Gastrocnemius medialis (tissue), 4 donors: ENCODE data around the gene MGRN1. TPM values are rescaled to one million over a fixed set of nuclear protein-coding genes. Genes with fewer than 3 reads are reported as not detected.

Experiments used
- ATAC-seq, 2 donors: fragments of 150-250 bp; one replicate each; pipeline ENCODE4 v1.9.1; 2016
- DNase-seq, 2 donors: peaks; one replicate each; pipeline ENCODE4 v3.0.0-alpha.2; 2019
- H3K27ac ChIP-seq, 4 donors: fragments of 200-600 bp; sonication (generic); 1 replicate in 1 of 4; 2 replicates in 3 of 4; pipeline ENCODE4 v1.5.1; 2016 to 2018; ENCODE audit warnings: mild to moderate bottlenecking in 2 of 4, moderate library complexity in 1 of 4
- H3K27me3 ChIP-seq, 3 donors: fragments of 200-600 bp; sonication (generic) in 2 of 3; 1 replicate in 1 of 3; 2 replicates in 2 of 3; pipeline versions ENCODE4 v1.5.1 to v1.6.0; 2016 to 2019; ENCODE audit warnings: mild to moderate bottlenecking in 1 of 3, moderate library complexity in 1 of 3
- H3K36me3 ChIP-seq, 2 donors: fragments of 200-600 bp; sonication (generic) in 1 of 2; one replicate each; pipeline ENCODE4 v1.5.1; 2017 to 2018
- H3K4me1 ChIP-seq, 2 donors: fragments of 200-600 bp; sonication (generic) in 1 of 2; one replicate each; pipeline ENCODE4 v1.5.1; 2016 to 2017; ENCODE audit warnings: mild to moderate bottlenecking in 2 of 2
- H3K4me3 ChIP-seq, 4 donors: fragments of 200-600 bp; sonication (generic) in 3 of 4; 1 replicate in 1 of 4; 2 replicates in 3 of 4; pipeline ENCODE4 v1.5.1; 2016 to 2019; ENCODE audit warnings: mild to moderate bottlenecking in 2 of 4
- H3K9me3 ChIP-seq, 3 donors: fragments of 200-600 bp; sonication (generic) in 2 of 3; 1 replicate in 1 of 3; 2 replicates in 2 of 3; pipeline ENCODE4 v1.5.1; 2016 to 2019
- CTCF ChIP-seq, 5 experiments: fragments of 450-650 bp in 3 of 5; fragments of 200-600 bp in 2 of 5; sonication (generic) in 2 of 5; IDR thresholded peaks in 4 of 5; conservative IDR thresholded peaks in 1 of 5; 1 replicate in 4 of 5; 2 replicates in 1 of 5; pipeline ENCODE4 v1.5.1; 2016 to 2019; ENCODE audit warnings: antibody characterized with exemption in 5 of 5, mild to moderate bottlenecking in 3 of 5, moderate library complexity in 3 of 5
- POLR2A ChIP-seq, 2 donors: fragments of 450-650 bp; IDR thresholded peaks; one replicate each; pipeline ENCODE4 v1.6.1; 2017; ENCODE audit warnings: antibody characterized with exemption in 2 of 2, mild to moderate bottlenecking in 2 of 2, moderate library complexity in 2 of 2
- in situ Hi-C, 4 donors: fragments of 200-750 bp; cut with MboI; loops; one replicate each; pipeline versions ENCODE4 v1.15.0 to v1.8.0; 2017; ENCODE audit warnings: low sequenced_read_pairs in 4 of 4
- intact Hi-C: fragments of 100-400 bp; cut with DNase I; formaldehyde crosslinking; loops from one replicate; pipeline ENCODE4 v1.15.1; 2023; ENCODE audit warnings: low total_unique reads
- total RNA-seq, 4 donors: library from RNA; depleted of rRNA; stranded (reverse); fragments of >200 nt; gene quantifications; one replicate each; pipeline versions ENCODE4 v1.1.0 to v1.2.3, GENCODE V29; 2016

MGRN1 gene
- total RNA-seq, 4 donors from 2014 or later: 33.8 to 62.9 (median 55.0) TPM

- TF ChIP-seq CTCF (IDR thresholded peaks at IDR 0.05 in 4 of 5, conservative IDR thresholded peaks at IDR 0.05 in 1 of 5) (no peak), POLR2A (IDR thresholded peaks at IDR 0.05) (no peak)
- no peaks in the 10 kb centered on the region for H3K9me3 ChIP-seq
- peaks cover 4 to 10% of the 10 kb centered on the region in 2 donors for H3K4me1 ChIP-seq
- peaks cover 0 to 20% of the 10 kb centered on the region in 2 donors for H3K36me3 ChIP-seq
- DNase-seq: no peak
- H3K27ac ChIP-seq: no peak overlapping the region
- in situ Hi-C loops: loop anchor here in 1 of 4 donors (25.0 kb wide), 1 partner anchor 94 kb away; no protein-coding TSS in a partner anchor
- H3K4me3 ChIP-seq: no peak overlapping the region
- intact Hi-C loops: no loop called here
- ATAC-seq: no peak
- H3K27me3 ChIP-seq: peaks cover 0 to 3% (median 2%) of the 10 kb centered on the region in 3 donors
Observed at GRCh38 chr16:4606354-4606753, 18.3 kb upstream of the MGRN1 start.

GRCh38 chr16:4607841-4608703 lies 16.6 kb upstream of the MGRN1 start:
- ATAC-seq (no peak), DNase-seq (no peak)
- in situ Hi-C loops (loop anchor here in 1 of 4 donors (25.0 kb wide), 1 partner anchor 96 kb away; no protein-coding TSS in a partner anchor), intact Hi-C loops (no loop called here)
- TF ChIP-seq CTCF (IDR thresholded peaks at IDR 0.05 in 4 of 5, conservative IDR thresholded peaks at IDR 0.05 in 1 of 5) (no peak), POLR2A (IDR thresholded peaks at IDR 0.05) (no peak)
- Histone ChIP-seq H3K27ac (no peak overlapping the region), H3K36me3 (peaks cover 0 to 20% of the 10 kb centered on the region in 2 donors), H3K4me3 (no peak overlapping the region), H3K4me1 (peaks cover 17 to 24% of the 10 kb centered on the region in 2 donors), H3K9me3 (no peaks in the 10 kb centered on the region), H3K27me3 (no peaks in the 10 kb centered on the region)

GRCh38 chr16:4608704-4608980 lies 16.0 kb upstream of the MGRN1 start:
- Histone ChIP-seq H3K27ac (no peak overlapping the region), H3K9me3 (no peaks in the 10 kb centered on the region), H3K27me3 (no peaks in the 10 kb centered on the region), H3K36me3 (peaks cover 0 to 20% of the 10 kb centered on the region in 2 donors), H3K4me3 (no peak overlapping the region), H3K4me1 (peaks cover 21 to 30% of the 10 kb centered on the region in 2 donors)
- in situ Hi-C loops (loop anchor here in 1 of 4 donors (25.0 kb wide), 1 partner anchor 96 kb away; no protein-coding TSS in a partner anchor), intact Hi-C loops (no loop called here)
- no peak for ATAC-seq
- no peak for TF ChIP-seq CTCF (IDR thresholded peaks at IDR 0.05 in 4 of 5, conservative IDR thresholded peaks at IDR 0.05 in 1 of 5)
- TF ChIP-seq POLR2A (IDR thresholded peaks at IDR 0.05): no peak
- DNase-seq: no peak

GRCh38 chr16:4609200-4610010 lies 15.2 kb upstream of the MGRN1 start:
- H3K4me1 ChIP-seq: peaks cover 21 to 32% of the 10 kb centered on the region in 2 donors
- ATAC-seq: no peak

More at GRCh38 chr16:4609200-4610010, 15.2 kb upstream of the MGRN1 start:
- Histone ChIP-seq H3K4me3 (no peak overlapping the region), H3K27me3 (no peaks in the 10 kb centered on the region), H3K9me3 (no peaks in the 10 kb centered on the region), H3K27ac (no peak overlapping the region), H3K36me3 (peaks cover 0 to 20% of the 10 kb centered on the region in 2 donors)
- in situ Hi-C loops: loop anchor here in 1 of 4 donors (25.0 kb wide), 1 partner anchor 97 kb away; no protein-coding TSS in a partner anchor
- intact Hi-C loops: loop anchor here (10.0 kb wide), 1 partner anchor 465 kb away; the partner anchor contains the start of gene ALG1
- no peak for DNase-seq
- no peak for TF ChIP-seq POLR2A (IDR thresholded peaks at IDR 0.05)
- no peak for TF ChIP-seq CTCF (IDR thresholded peaks at IDR 0.05 in 4 of 5, conservative IDR thresholded peaks at IDR 0.05 in 1 of 5)
